ENCODE data around the gene PARD3. TPM values are rescaled to one million over a fixed set of nuclear protein-coding genes. Genes with fewer than 3 reads are reported as not detected.

Gene PARD3
- total and polyA plus RNA-seq, 2 experiments from 2014 or later: 47.2 to 59.7 TPM

DNA sequence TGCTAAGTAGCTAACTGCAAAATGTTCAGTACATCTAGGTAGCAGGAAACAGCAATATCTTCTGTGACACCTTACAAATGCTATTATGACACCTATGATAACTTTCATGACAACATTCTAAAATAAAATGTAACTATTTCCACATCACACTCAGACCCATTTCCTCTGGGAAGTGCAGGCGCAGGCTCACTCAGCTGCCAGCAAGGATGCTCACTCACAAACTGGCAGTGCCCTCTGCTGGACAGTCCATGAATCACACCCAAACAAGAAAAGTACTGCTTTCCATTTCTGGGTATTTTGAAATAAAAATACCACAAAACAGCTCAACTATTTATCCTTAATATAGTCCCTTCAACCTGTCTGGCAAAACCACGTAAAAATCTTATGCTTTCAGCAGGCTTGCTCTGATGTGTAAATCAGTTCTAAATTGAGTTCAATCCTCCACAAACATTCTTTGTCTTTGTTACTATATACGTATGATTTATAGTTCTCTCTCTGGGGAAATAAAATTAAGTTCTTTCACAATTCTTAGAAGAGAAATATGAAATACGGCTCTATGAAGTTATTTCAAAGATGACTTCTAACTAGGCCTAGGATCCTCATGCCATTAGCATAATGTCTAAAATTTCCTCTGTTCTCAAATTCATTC is 176.6 kb downstream of the PARD3 start:
- H3K9me2 ChIP-seq (replicated peaks; ENCODE audit: insufficient read depth): no peaks in the 10 kb centered on the region
- TF ChIP-seq EZH2phosphoT487 (IDR thresholded peaks at IDR 0.05; ENCODE audit: low read depth, severe bottlenecking, unreplicated experiment): no peak
- TF ChIP-seq EZH2 (IDR thresholded peaks at IDR 0.05; ENCODE audit: borderline replicate concordance): no peak
- TF ChIP-seq, protein P1, sequence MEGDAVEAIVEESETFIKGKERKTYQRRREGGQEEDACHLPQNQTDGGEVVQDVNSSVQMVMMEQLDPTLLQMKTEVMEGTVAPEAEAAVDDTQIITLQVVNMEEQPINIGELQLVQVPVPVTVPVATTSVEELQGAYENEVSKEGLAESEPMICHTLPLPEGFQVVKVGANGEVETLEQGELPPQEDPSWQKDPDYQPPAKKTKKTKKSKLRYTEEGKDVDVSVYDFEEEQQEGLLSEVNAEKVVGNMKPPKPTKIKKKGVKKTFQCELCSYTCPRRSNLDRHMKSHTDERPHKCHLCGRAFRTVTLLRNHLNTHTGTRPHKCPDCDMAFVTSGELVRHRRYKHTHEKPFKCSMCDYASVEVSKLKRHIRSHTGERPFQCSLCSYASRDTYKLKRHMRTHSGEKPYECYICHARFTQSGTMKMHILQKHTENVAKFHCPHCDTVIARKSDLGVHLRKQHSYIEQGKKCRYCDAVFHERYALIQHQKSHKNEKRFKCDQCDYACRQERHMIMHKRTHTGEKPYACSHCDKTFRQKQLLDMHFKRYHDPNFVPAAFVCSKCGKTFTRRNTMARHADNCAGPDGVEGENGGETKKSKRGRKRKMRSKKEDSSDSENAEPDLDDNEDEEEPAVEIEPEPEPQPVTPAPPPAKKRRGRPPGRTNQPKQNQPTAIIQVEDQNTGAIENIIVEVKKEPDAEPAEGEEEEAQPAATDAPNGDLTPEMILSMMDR (IDR thresholded peaks at IDR 0.05; ENCODE audit: poor library complexity): peak; percentile 94
- 36% methylated on average over 4 of the region's 4 CpGs for WGBS (ENCODE audit: low lambda C conversion rate, missing lambda C conversion rate)
- H3K4me3 ChIP-seq: no peak overlapping the region
- H3K36me3 ChIP-seq (replicated peaks; ENCODE audit: insufficient read depth, low read depth): no peaks in the 10 kb centered on the region
- no peaks in the 10 kb centered on the region for H3K27me3 ChIP-seq
- H3K4me1 ChIP-seq (ENCODE audit: insufficient read depth): peaks cover 15% of the 10 kb centered on the region
- peaks cover 58% of the 10 kb centered on the region for H3K79me2 ChIP-seq
- no peak overlapping the region for H3K4me2 ChIP-seq
- no peak overlapping the region for H2AFZ ChIP-seq
- DNase-seq (ENCODE audit: low spot score): peak; percentile 88
- H4K20me1 ChIP-seq (ENCODE audit: insufficient read depth, poor library complexity, severe bottlenecking): peaks cover 14% of the 10 kb centered on the region
- H3K27ac ChIP-seq: no peak overlapping the region
- no peaks in the 10 kb centered on the region for H3K9me3 ChIP-seq (ENCODE audit: low read depth)

- Histone ChIP-seq H4K20me1 (ENCODE audit: insufficient read depth, poor library complexity, severe bottlenecking) (peaks cover 9% of the 10 kb centered on the region), H2AFZ (no peak overlapping the region), H3K79me2 (peaks cover 51% of the 10 kb centered on the region), H3K4me3 (no peak overlapping the region), H3K36me3 (replicated peaks; ENCODE audit: insufficient read depth, low read depth) (no peaks in the 10 kb centered on the region), H3K4me1 (ENCODE audit: insufficient read depth) (peaks cover 15% of the 10 kb centered on the region), H3K9me3 (ENCODE audit: low read depth) (no peaks in the 10 kb centered on the region), H3K27me3 (no peaks in the 10 kb centered on the region), H3K9me2 (replicated peaks; ENCODE audit: insufficient read depth) (no peaks in the 10 kb centered on the region), H3K4me2 (peak overlapping the region; percentile 43), H3K27ac (no peak overlapping the region)
- peak; percentile 77 for DNase-seq (ENCODE audit: low spot score)
- no peak for TF ChIP-seq EZH2 (IDR thresholded peaks at IDR 0.05; ENCODE audit: borderline replicate concordance)
- TF ChIP-seq, protein P1 (IDR thresholded peaks at IDR 0.05; ENCODE audit: poor library complexity): peak; percentile 97
- 28% methylated on average over 9 of the region's 9 CpGs for WGBS (ENCODE audit: low lambda C conversion rate, missing lambda C conversion rate)
These were observed 177.6 kb downstream of the PARD3 start for GRCh38 chr10:34637418-34637911.

- Histone ChIP-seq H3K27ac (no peak overlapping the region), H3K9me2 (replicated peaks; ENCODE audit: insufficient read depth) (no peaks in the 10 kb centered on the region), H3K79me2 (peaks cover 59% of the 10 kb centered on the region), H3K27me3 (no peaks in the 10 kb centered on the region), H3K4me3 (no peak overlapping the region), H3K9me3 (ENCODE audit: low read depth) (no peaks in the 10 kb centered on the region), H4K20me1 (ENCODE audit: insufficient read depth, poor library complexity, severe bottlenecking) (peaks cover 9% of the 10 kb centered on the region), H3K4me1 (ENCODE audit: insufficient read depth) (peaks cover 15% of the 10 kb centered on the region), H3K36me3 (replicated peaks; ENCODE audit: insufficient read depth, low read depth) (no peaks in the 10 kb centered on the region), H2AFZ (no peak overlapping the region), H3K4me2 (no peak overlapping the region)
- DNase-seq (ENCODE audit: low spot score): no peak
- 98% methylated on average over 6 of the region's 6 CpGs for WGBS (ENCODE audit: low lambda C conversion rate, missing lambda C conversion rate)
- no peak for TF ChIP-seq EZH2phosphoT487 (IDR thresholded peaks at IDR 0.05; ENCODE audit: low read depth, severe bottlenecking, unreplicated experiment)
- TF ChIP-seq, protein P1 (IDR thresholded peaks at IDR 0.05; ENCODE audit: poor library complexity): no peak
- TF ChIP-seq EZH2 (IDR thresholded peaks at IDR 0.05; ENCODE audit: borderline replicate concordance): no peak
These were observed 180.0 kb downstream of the PARD3 start for GRCh38 chr10:34635111-34635510.
